Right lobe of liver (tissue), 4 donors: ENCODE measurements around the gene ATOH8.

Source experiments
- CTCF ChIP-seq, 4 donors: fragments of 200-600 bp in 3 of 4; fragments of 450-650 bp in 1 of 4; IDR thresholded peaks; one replicate each; pipeline versions ENCODE4 v1.5.1 to v1.8.0; 2016 to 2022; ENCODE audit warnings: antibody characterized with exemption in 4 of 4, mild to moderate bottlenecking in 2 of 4
- POLR2A ChIP-seq: fragments of 450-650 bp; IDR thresholded peaks from one replicate; pipeline ENCODE4 v1.6.1; 2017; ENCODE audit warnings: antibody characterized with exemption, mild to moderate bottlenecking
- donor health status: DM: no; HTN: no; CAD: no.
- donor health status: DM: no; HTN: no; CAD: no.
- donor health status: DM: no; HTN: yes; CAD: no.

- TF ChIP-seq CTCF (IDR thresholded peaks at IDR 0.05) = no peak
- no peak for TF ChIP-seq POLR2A
Measured at GRCh38 chr2:85793584-85793983, 39.8 kb downstream of the ATOH8 start.
